MM.1S (cell line): ENCODE results near the gene ALPK3.

ENCODE experiments used
- CTCF ChIP-seq: fragments of 300-600 bp; sonication (generic); IDR thresholded peaks from 2 replicates; pipeline ENCODE4 v1.5.1; 2016; ENCODE audit warnings: antibody characterized with exemption, low read length, mixed read lengths
- EZH2 ChIP-seq: fragments of 300-600 bp; sonication (generic); optimal IDR thresholded peaks from 2 replicates; pipeline ENCODE3; 2017; ENCODE audit warnings: low read depth, mild to moderate bottlenecking, antibody characterized with exemption, low read length, mixed read lengths
- EZH2phosphoT487 ChIP-seq: fragments of 300-600 bp; sonication (generic); IDR thresholded peaks from 2 replicates; pipeline ENCODE4 v1.6.1; 2018; ENCODE audit warnings: antibody characterized with exemption, low read length

DNA sequence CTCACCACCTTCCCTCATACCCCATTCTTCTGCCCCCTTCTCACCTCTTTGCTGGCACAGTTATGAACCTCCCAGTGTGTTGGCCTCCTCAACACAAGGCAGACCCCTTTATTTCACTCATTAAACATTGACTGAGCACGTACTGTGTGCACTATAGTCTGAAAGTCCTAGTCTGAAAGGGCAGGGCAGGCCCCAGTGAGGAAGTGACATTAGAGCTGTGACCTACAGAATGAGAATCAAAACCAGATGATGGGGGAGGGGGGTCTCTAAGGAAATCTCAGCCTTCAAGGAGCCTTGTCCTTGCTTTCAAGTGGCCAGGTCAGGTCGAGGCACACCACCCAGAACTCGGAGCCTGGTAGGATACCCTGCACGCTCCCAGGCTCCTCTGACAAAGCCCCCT lies 70.8 kb downstream of the ALPK3 start:
- TF ChIP-seq EZH2 (no peak), CTCF (no peak), EZH2phosphoT487 (no peak)
